ENCODE data around the gene SLC24A3.

- TF ChIP-seq, protein P1, sequence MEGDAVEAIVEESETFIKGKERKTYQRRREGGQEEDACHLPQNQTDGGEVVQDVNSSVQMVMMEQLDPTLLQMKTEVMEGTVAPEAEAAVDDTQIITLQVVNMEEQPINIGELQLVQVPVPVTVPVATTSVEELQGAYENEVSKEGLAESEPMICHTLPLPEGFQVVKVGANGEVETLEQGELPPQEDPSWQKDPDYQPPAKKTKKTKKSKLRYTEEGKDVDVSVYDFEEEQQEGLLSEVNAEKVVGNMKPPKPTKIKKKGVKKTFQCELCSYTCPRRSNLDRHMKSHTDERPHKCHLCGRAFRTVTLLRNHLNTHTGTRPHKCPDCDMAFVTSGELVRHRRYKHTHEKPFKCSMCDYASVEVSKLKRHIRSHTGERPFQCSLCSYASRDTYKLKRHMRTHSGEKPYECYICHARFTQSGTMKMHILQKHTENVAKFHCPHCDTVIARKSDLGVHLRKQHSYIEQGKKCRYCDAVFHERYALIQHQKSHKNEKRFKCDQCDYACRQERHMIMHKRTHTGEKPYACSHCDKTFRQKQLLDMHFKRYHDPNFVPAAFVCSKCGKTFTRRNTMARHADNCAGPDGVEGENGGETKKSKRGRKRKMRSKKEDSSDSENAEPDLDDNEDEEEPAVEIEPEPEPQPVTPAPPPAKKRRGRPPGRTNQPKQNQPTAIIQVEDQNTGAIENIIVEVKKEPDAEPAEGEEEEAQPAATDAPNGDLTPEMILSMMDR (IDR thresholded peaks at IDR 0.05), result no peak
- TF ChIP-seq POLR2A (IDR thresholded peaks at IDR 0.05), result no peak
Observed at GRCh38 chr20:19406381-19406780, 193.9 kb downstream of the SLC24A3 start.

All from heart left ventricle (tissue), 13 donors.